DMS153 (cell line): Measurements from ENCODE around the gene METTL18.

Source experiments
- DNase-seq: peaks from one replicate; lab custom pipeline; 2025; lab: John Stamatoyannopoulos, UW

METTL18 gene

GRCh38 chr1:169785267-169785666, 9.4 kb downstream of the METTL18 start:
- DNase-seq, result no peak

- DNase-seq, result no peak
Observed at GRCh38 chr1:169784102-169784501, 10.6 kb downstream of the METTL18 start.

GRCh38 chr1:169782596-169782995, 12.1 kb downstream of the METTL18 start:
- DNase-seq, result no peak

- no peak for DNase-seq
Observed at GRCh38 chr1:169779970-169780369, 14.7 kb downstream of the METTL18 start.

GRCh38 chr1:169779150-169779549, 15.6 kb downstream of the METTL18 start:
- no peak for DNase-seq

- no peak for DNase-seq
Observed at GRCh38 chr1:169776440-169776839, 18.3 kb downstream of the METTL18 start.

GRCh38 chr1:169768161-169768560, 26.5 kb downstream of the METTL18 start:
- no peak for DNase-seq

GRCh38 chr1:169765580-169766331, 29.0 kb downstream of the METTL18 start:
- no peak for DNase-seq

- DNase-seq, result no peak
Observed at GRCh38 chr1:169764919-169765318, 29.8 kb downstream of the METTL18 start.

- DNase-seq, result no peak
Observed at GRCh38 chr1:169762699-169763098, 32.0 kb downstream of the METTL18 start.

GRCh38 chr1:169759038-169759437, 35.7 kb downstream of the METTL18 start:
- no peak for DNase-seq

GRCh38 chr1:169753549-169753948, 41.2 kb downstream of the METTL18 start:
- no peak for DNase-seq

- DNase-seq, result no peak
Observed at GRCh38 chr1:169750041-169750440, 44.7 kb downstream of the METTL18 start.

- no peak for DNase-seq
Observed at GRCh38 chr1:169746550-169746949, 48.2 kb downstream of the METTL18 start.

- no peak for DNase-seq
Observed at GRCh38 chr1:169745015-169745861, 49.5 kb downstream of the METTL18 start.
